ENCODE data around the gene GP1BB.

The GP1BB gene

DNA sequence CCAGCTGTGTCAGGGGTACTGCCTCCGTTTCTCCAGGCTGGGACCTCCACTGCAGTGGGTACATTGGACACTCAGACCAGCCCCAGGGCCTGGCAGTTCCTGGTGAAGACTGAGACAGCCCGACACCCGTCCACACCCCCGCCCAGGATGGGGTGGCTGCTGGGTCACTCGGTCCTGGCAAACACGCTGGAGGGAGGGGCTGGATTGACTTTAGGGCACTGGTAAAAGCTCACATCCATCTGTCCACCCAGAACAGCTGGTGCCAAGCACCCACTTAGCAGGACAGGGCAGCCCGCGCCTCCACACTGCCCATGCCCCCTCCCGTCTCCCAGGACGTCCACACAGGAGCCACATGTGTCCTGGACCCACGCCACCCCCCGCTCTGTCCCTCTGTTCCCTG, 26.5 kb downstream of the GP1BB start:
- Histone ChIP-seq H3K4me1 (ENCODE audit: control insufficient read depth, insufficient read depth, low read length) (peaks cover 36% of the 10 kb centered on the region), H3K36me3 (ENCODE audit: control insufficient read depth, insufficient read depth, low read length) (no peaks in the 10 kb centered on the region), H3K27ac (ENCODE audit: insufficient read depth, low read depth, low read length, poor library complexity, severe bottlenecking) (no peak overlapping the region), H3K9me3 (ENCODE audit: control insufficient read depth, low read length) (no peaks in the 10 kb centered on the region), H3K27me3 (ENCODE audit: control insufficient read depth, insufficient read depth, low read length, poor library complexity, severe bottlenecking) (peaks cover 32% of the 10 kb centered on the region), H3K4me3 (ENCODE audit: insufficient read depth, low read depth, low read length) (no peak overlapping the region)
- WGBS, 2 experiments = 93% methylated on average over 12 of the region's 12 CpGs

DNA sequence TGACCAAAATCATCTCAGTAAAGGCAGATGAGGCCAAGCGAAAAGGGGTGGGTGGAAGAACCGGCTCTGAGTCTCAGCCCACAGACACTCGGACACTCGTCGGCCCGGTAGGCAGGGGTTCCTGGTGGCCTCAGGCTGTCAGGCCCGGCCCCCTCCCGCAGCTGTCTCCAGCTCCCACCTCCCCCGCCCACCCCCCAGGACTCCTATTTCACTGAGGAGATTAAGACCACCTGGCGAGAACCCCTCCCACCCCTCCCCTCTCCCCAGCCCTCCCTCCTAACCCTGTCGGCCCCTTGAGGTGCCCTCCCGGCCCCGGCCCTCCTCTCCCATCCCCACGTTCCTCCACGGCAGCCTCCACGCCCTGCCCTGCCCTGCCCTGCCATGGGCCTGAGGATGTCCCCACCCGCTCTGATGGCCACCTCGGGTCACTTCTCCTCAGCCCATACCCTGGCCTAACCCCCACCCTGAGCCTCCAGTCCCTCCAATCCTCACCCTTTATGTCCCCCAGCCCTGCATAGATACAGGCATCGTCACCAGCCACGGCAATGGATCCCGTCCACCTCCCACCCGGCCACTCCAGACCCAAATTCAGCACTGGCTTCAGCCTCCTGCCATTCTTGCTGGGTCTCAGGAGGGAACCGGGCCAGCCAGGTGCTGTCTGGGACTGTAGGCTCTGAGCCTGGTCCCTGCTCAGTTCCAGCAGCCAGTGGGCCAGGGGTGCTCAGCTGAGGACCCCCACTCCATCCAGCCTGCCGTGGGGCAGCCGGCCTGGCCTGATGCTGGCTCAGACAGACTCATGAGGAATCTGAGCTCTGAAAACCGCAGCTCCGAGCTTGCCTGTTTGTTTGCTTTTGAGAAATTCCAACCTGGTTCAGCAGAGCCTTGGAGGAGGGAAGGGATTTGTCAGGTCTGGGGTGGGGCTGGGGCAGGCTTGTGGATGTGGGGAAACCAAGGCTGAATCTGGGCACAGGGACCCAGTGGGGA, 27.5 kb downstream of the GP1BB start:
- Histone ChIP-seq H3K27ac (ENCODE audit: insufficient read depth, low read depth, low read length, poor library complexity, severe bottlenecking) (no peak overlapping the region), H3K27me3 (ENCODE audit: control insufficient read depth, insufficient read depth, low read length, poor library complexity, severe bottlenecking) (peaks cover 42% of the 10 kb centered on the region), H3K9me3 (ENCODE audit: control insufficient read depth, low read length) (no peaks in the 10 kb centered on the region), H3K4me3 (ENCODE audit: insufficient read depth, low read depth, low read length) (no peak overlapping the region), H3K4me1 (ENCODE audit: control insufficient read depth, insufficient read depth, low read length) (peaks cover 39% of the 10 kb centered on the region), H3K36me3 (ENCODE audit: control insufficient read depth, insufficient read depth, low read length) (no peaks in the 10 kb centered on the region)
- WGBS, 2 experiments = 52 to 58% methylated on average over 26 to 27 of the region's 27 CpGs

DNA sequence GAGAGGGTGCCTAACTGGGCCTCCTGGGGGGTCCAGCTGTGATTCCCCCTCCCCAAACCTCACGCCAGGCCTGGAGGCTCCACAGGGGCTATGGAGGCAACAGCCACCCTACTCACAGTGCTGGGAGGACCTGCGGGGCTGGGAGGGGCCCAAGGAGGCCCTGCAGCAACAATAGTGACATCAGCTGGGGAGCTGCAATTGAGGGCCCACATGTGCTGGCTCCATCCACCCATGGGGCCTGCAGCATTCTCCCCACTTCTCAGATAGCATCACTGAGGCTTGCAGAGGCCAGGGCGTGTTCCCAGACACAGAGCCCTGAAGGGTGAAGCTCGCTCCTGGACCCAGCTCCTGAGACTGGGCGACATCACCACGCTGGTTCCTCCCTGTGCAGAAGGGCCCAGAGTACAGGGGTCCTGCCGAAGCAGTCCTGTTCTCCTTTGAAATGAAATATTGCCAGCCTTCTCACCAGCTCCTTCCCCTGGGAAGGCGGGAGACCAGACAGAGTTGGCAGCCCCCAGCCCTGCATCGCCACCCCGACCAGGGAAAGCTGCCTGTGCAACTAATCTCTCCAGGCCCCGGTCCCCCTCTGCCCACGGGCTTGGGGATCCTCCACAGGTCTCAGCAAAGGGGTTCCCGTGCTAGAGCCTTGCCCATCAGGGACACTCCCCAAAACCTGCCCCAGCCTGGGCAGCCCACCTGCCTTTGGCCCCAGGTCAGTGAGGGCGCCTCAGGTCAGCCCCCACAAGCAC, 28.3 kb downstream of the GP1BB start:
- Histone ChIP-seq H3K36me3 (ENCODE audit: control insufficient read depth, insufficient read depth, low read length) (no peaks in the 10 kb centered on the region), H3K4me3 (ENCODE audit: insufficient read depth, low read depth, low read length) (no peak overlapping the region), H3K27me3 (ENCODE audit: control insufficient read depth, insufficient read depth, low read length, poor library complexity, severe bottlenecking) (peaks cover 50% of the 10 kb centered on the region), H3K4me1 (ENCODE audit: control insufficient read depth, insufficient read depth, low read length) (peaks cover 43% of the 10 kb centered on the region), H3K27ac (ENCODE audit: insufficient read depth, low read depth, low read length, poor library complexity, severe bottlenecking) (no peak overlapping the region), H3K9me3 (ENCODE audit: control insufficient read depth, low read length) (no peaks in the 10 kb centered on the region)
- WGBS, 2 experiments = 90% methylated on average over 14 of the region's 14 CpGs

GRCh38 chr22:19753090-19753842, 29.9 kb downstream of the GP1BB start:
- Histone ChIP-seq H3K4me1 (ENCODE audit: control insufficient read depth, insufficient read depth, low read length) (peaks cover 50% of the 10 kb centered on the region), H3K36me3 (ENCODE audit: control insufficient read depth, insufficient read depth, low read length) (no peaks in the 10 kb centered on the region), H3K27ac (ENCODE audit: insufficient read depth, low read depth, low read length, poor library complexity, severe bottlenecking) (no peak overlapping the region), H3K4me3 (ENCODE audit: insufficient read depth, low read depth, low read length) (no peak overlapping the region), H3K27me3 (ENCODE audit: control insufficient read depth, insufficient read depth, low read length, poor library complexity, severe bottlenecking) (peaks cover 66% of the 10 kb centered on the region), H3K9me3 (ENCODE audit: control insufficient read depth, low read length) (no peaks in the 10 kb centered on the region)
- WGBS, 2 experiments = 84 to 87% methylated on average over 10 of the region's 10 CpGs

DNA sequence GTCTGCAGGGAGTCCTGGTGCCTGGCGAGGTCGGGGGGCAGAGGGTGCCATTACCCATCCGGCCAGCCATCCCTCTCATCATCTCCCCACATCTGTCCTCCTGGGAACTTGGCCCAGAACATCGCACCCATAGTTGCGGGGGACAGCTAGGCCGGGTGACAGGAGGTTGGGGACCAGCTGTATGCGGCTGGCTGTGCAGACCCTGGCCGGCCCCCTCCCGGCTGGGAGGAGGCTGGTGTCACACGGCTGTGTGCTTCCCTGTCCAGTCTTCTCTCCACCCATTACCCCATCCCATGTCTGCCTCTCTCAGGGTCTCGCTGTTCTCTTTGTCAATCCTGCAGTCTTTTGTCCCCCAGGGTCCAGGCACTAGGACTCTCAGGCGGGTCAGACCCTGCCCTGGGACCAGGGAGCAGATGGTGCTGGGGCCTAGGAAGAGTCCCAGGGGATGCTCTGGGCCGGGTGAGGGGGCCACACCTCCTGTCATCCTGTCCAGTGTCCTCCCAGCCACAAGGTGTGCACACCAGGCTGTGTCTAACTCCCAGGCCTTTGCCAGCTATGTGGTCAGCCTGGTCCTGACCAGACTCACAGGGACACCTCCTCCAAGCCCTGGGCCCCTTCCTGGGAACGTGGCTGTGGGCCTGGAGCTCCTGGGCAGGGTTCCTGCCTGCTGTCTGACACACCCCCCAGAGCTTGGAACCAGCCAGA, 30.8 kb downstream of the GP1BB start:
- no peaks in the 10 kb centered on the region for H3K36me3 ChIP-seq (ENCODE audit: control insufficient read depth, insufficient read depth, low read length)
- peaks cover 75% of the 10 kb centered on the region for H3K27me3 ChIP-seq (ENCODE audit: control insufficient read depth, insufficient read depth, low read length, poor library complexity, severe bottlenecking)
- no peaks in the 10 kb centered on the region for H3K9me3 ChIP-seq (ENCODE audit: control insufficient read depth, low read length)
- H3K4me1 ChIP-seq (ENCODE audit: control insufficient read depth, insufficient read depth, low read length) = peaks cover 50% of the 10 kb centered on the region
- H3K27ac ChIP-seq (ENCODE audit: insufficient read depth, low read depth, low read length, poor library complexity, severe bottlenecking) = no peak overlapping the region
- 81 to 82% methylated on average over 14 of the region's 14 CpGs for WGBS, 2 experiments
- H3K4me3 ChIP-seq (ENCODE audit: insufficient read depth, low read depth, low read length) = no peak overlapping the region

- Histone ChIP-seq H3K27ac (ENCODE audit: insufficient read depth, low read depth, low read length, poor library complexity, severe bottlenecking) (no peak overlapping the region), H3K4me1 (ENCODE audit: control insufficient read depth, insufficient read depth, low read length) (peaks cover 50% of the 10 kb centered on the region), H3K9me3 (ENCODE audit: control insufficient read depth, low read length) (no peaks in the 10 kb centered on the region), H3K27me3 (ENCODE audit: control insufficient read depth, insufficient read depth, low read length, poor library complexity, severe bottlenecking) (peaks cover 81% of the 10 kb centered on the region), H3K36me3 (ENCODE audit: control insufficient read depth, insufficient read depth, low read length) (no peaks in the 10 kb centered on the region), H3K4me3 (ENCODE audit: insufficient read depth, low read depth, low read length) (no peak overlapping the region)
- WGBS, 2 experiments = 36 to 40% methylated on average over 14 of the region's 14 CpGs
Observed at GRCh38 chr22:19754701-19755144, 31.4 kb downstream of the GP1BB start.

GRCh38 chr22:19755145-19755710, 31.9 kb downstream of the GP1BB start:
- H3K27ac ChIP-seq (ENCODE audit: insufficient read depth, low read depth, low read length, poor library complexity, severe bottlenecking) = no peak overlapping the region
- WGBS, 2 experiments = 1 to 2% methylated on average over 59 of the region's 59 CpGs
- peaks cover 86% of the 10 kb centered on the region for H3K27me3 ChIP-seq (ENCODE audit: control insufficient read depth, insufficient read depth, low read length, poor library complexity, severe bottlenecking)
- no peaks in the 10 kb centered on the region for H3K36me3 ChIP-seq (ENCODE audit: control insufficient read depth, insufficient read depth, low read length)
- H3K4me3 ChIP-seq (ENCODE audit: insufficient read depth, low read depth, low read length) = no peak overlapping the region
- peaks cover 50% of the 10 kb centered on the region for H3K4me1 ChIP-seq (ENCODE audit: control insufficient read depth, insufficient read depth, low read length)
- no peaks in the 10 kb centered on the region for H3K9me3 ChIP-seq (ENCODE audit: control insufficient read depth, low read length)

- Histone ChIP-seq H3K36me3 (ENCODE audit: control insufficient read depth, insufficient read depth, low read length) (no peaks in the 10 kb centered on the region), H3K4me1 (ENCODE audit: control insufficient read depth, insufficient read depth, low read length) (peaks cover 45% of the 10 kb centered on the region), H3K27ac (ENCODE audit: insufficient read depth, low read depth, low read length, poor library complexity, severe bottlenecking) (no peak overlapping the region), H3K27me3 (ENCODE audit: control insufficient read depth, insufficient read depth, low read length, poor library complexity, severe bottlenecking) (peaks cover 91% of the 10 kb centered on the region), H3K9me3 (ENCODE audit: control insufficient read depth, low read length) (no peaks in the 10 kb centered on the region), H3K4me3 (ENCODE audit: insufficient read depth, low read depth, low read length) (no peak overlapping the region)
- WGBS, 2 experiments = 5 to 6% methylated on average over 26 of the region's 26 CpGs
Observed at GRCh38 chr22:19755722-19756287, 32.5 kb downstream of the GP1BB start.
